Prostate gland (tissue), 2 donors: ENCODE measurements around the gene TCEANC. TPM values are rescaled to one million over a fixed set of nuclear protein-coding genes. Genes with fewer than 3 reads are reported as not detected.

Source experiments
- DNase-seq: peaks from one replicate; pipeline ENCODE4 v3.0.0-alpha.2; 2019; ENCODE audit warnings: low spot score
- H3K27ac ChIP-seq, 2 donors: fragments of 200-600 bp; sonication (generic); 2 replicates each; pipeline ENCODE4 v1.5.1; 2017 to 2019
- H3K27me3 ChIP-seq: fragments of 200-600 bp; sonication (generic); replicated peaks from 2 replicates; pipeline ENCODE4 v1.5.1; 2019; ENCODE audit not compliant: insufficient read depth
- H3K36me3 ChIP-seq, 2 donors: fragments of 200-600 bp; sonication (generic); 1 replicate in 1 of 2; 2 replicates in 1 of 2; pipeline versions ENCODE4 v1.5.1 to v1.8.1; 2017 to 2019
- H3K4me1 ChIP-seq: fragments of 200-600 bp; sonication (generic); replicated peaks from 2 replicates; pipeline ENCODE4 v1.5.1; 2019
- H3K4me3 ChIP-seq, 2 donors: fragments of 200-600 bp; sonication (generic); 2 replicates each; pipeline ENCODE4 v1.5.1; 2017 to 2019
- H3K9me3 ChIP-seq: fragments of 200-600 bp; sonication (generic); 2 replicates; pipeline ENCODE4 v1.5.1; 2017
- POLR2A ChIP-seq: fragments of 450-650 bp; IDR thresholded peaks from one replicate; pipeline ENCODE4 v1.6.1; 2016; ENCODE audit warnings: antibody characterized with exemption, mild to moderate bottlenecking
- POLR2AphosphoS5 ChIP-seq: sonication (generic); formaldehyde crosslinking; IDR thresholded peaks from one replicate; pipeline ENCODE4 v1.6.1; 2017; ENCODE audit warnings: antibody characterized with exemption
- WGBS: methylation state at CpG from one replicate; pipeline ENCODE4 v1.1.5; 2018; 5-methylcytosine and 5-hydroxymethylcytosine counted together
- intact Hi-C: fragments of 100-400 bp; cut with DNase I; formaldehyde crosslinking; loops from one replicate; pipeline ENCODE4 v1.14.2; 2022
- total RNA-seq, 2 donors: library from RNA; depleted of rRNA; stranded (reverse); fragments of >200 nt; gene quantifications; one replicate each; pipeline ENCODE4 v1.1.0, GENCODE V29; 2016
- TF ChIP-seq, protein P1 (sequence below), 4 experiments: fragments of 200-600 bp in 2 of 4; fragments of 450-650 bp in 2 of 4; sonication (generic) in 2 of 4; IDR thresholded peaks; 1 replicate in 3 of 4; 2 replicates in 1 of 4; pipeline ENCODE4 v1.5.1; 2016 to 2019; ENCODE audit warnings: antibody characterized with exemption in 4 of 4, mild to moderate bottlenecking in 2 of 4, moderate library complexity in 2 of 4

TCEANC gene
- total RNA-seq, 2 donors from 2014 or later: 3.1 to 4.9 TPM

DNA sequence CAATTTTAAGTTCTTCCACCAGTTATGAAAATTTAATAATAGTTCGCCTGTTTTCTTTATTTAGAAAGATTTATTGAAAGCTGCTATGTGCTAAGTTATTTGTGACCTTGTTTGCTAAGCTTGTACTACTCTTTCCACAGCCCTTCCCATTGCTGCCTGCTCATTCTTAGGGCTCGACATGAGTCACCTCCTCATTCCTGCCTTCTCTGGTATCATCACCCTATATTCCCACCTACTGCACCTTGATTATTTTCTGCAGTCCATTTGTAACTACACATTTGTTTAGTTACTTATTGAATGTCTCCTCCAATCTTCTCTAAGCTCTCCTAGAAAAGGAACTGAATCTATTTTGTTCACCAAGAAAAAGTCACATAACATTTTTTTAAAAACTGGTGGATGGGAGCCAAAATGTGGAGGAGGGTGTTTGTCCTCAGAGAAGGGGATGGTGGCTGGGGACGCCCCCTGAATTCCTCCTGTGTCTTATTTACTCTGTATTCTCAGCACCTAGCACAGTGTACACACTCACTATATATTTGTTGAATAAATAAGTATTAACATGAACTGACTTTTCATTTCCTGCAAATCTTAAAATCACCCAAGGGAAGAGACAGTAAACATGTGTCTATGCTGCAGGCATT lies 32.3 kb downstream of the TCEANC start:
- intact Hi-C loops: no loop called here
- 31% methylated on average over 3 of the region's 3 CpGs for WGBS
- H3K36me3 ChIP-seq: no peaks in the 10 kb centered on the region
- DNase-seq: no peak
- H3K27ac ChIP-seq: no peak overlapping the region
- H3K4me1 ChIP-seq: no peaks in the 10 kb centered on the region
- TF ChIP-seq POLR2AphosphoS5: no peak
- TF ChIP-seq, protein P1, sequence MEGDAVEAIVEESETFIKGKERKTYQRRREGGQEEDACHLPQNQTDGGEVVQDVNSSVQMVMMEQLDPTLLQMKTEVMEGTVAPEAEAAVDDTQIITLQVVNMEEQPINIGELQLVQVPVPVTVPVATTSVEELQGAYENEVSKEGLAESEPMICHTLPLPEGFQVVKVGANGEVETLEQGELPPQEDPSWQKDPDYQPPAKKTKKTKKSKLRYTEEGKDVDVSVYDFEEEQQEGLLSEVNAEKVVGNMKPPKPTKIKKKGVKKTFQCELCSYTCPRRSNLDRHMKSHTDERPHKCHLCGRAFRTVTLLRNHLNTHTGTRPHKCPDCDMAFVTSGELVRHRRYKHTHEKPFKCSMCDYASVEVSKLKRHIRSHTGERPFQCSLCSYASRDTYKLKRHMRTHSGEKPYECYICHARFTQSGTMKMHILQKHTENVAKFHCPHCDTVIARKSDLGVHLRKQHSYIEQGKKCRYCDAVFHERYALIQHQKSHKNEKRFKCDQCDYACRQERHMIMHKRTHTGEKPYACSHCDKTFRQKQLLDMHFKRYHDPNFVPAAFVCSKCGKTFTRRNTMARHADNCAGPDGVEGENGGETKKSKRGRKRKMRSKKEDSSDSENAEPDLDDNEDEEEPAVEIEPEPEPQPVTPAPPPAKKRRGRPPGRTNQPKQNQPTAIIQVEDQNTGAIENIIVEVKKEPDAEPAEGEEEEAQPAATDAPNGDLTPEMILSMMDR (IDR thresholded peaks at IDR 0.05): no peak
- TF ChIP-seq POLR2A: no peak
- H3K27me3 ChIP-seq: no peaks in the 10 kb centered on the region
- no peaks in the 10 kb centered on the region for H3K9me3 ChIP-seq
- no peak overlapping the region for H3K4me3 ChIP-seq

DNA sequence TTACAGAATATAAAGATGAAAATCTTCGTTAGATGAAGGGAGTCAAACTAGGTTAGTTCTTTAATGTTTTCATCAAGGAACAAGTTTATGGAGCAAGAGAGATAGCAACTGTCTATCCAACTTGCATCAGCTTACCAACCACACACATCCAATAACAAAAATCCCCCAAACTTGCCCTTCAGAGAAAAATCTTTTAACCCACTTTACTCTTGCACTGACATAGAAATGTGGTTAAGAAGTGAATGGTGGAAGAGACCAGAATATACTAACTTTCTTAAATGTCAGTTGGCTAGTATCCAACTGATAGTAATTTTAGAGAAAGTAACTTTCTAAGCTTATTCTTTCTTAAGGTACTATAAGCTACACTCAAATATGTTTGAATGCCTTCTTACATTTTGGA lies 34.3 kb downstream of the TCEANC start:
- H3K36me3 ChIP-seq: no peaks in the 10 kb centered on the region
- H3K27ac ChIP-seq: no peak overlapping the region
- DNase-seq: no peak
- no peak overlapping the region for H3K4me3 ChIP-seq
- WGBS: 93% methylated on average over 1 of the region's 1 CpG
- TF ChIP-seq, protein P1 (IDR thresholded peaks at IDR 0.05): no peak
- no peak for TF ChIP-seq POLR2A
- no peak for TF ChIP-seq POLR2AphosphoS5
- intact Hi-C loops: no loop called here
- no peaks in the 10 kb centered on the region for H3K4me1 ChIP-seq
- H3K9me3 ChIP-seq: no peaks in the 10 kb centered on the region
- H3K27me3 ChIP-seq: no peaks in the 10 kb centered on the region

GRCh38 chrX:13688384-13688957 lies 35.5 kb downstream of the TCEANC start:
- peak overlapping the region; percentile 90 to 94 for H3K27ac ChIP-seq
- H3K4me3 ChIP-seq: peak overlapping the region; percentile 56 to 66
- H3K9me3 ChIP-seq: no peaks in the 10 kb centered on the region
- H3K36me3 ChIP-seq: no peaks in the 10 kb centered on the region
- WGBS: 5% methylated on average over 13 of the region's 13 CpGs
- DNase-seq: no peak
- no peaks in the 10 kb centered on the region for H3K4me1 ChIP-seq
- intact Hi-C loops: loop anchor here (2.0 kb wide), 1 partner anchor 46 kb away; the partner anchor contains the start of genes OFD1 and TRAPPC2
- H3K27me3 ChIP-seq: no peaks in the 10 kb centered on the region
- TF ChIP-seq POLR2AphosphoS5 (no peak), POLR2A (no peak)
- TF ChIP-seq, protein P1 (IDR thresholded peaks at IDR 0.05): no peak

DNA sequence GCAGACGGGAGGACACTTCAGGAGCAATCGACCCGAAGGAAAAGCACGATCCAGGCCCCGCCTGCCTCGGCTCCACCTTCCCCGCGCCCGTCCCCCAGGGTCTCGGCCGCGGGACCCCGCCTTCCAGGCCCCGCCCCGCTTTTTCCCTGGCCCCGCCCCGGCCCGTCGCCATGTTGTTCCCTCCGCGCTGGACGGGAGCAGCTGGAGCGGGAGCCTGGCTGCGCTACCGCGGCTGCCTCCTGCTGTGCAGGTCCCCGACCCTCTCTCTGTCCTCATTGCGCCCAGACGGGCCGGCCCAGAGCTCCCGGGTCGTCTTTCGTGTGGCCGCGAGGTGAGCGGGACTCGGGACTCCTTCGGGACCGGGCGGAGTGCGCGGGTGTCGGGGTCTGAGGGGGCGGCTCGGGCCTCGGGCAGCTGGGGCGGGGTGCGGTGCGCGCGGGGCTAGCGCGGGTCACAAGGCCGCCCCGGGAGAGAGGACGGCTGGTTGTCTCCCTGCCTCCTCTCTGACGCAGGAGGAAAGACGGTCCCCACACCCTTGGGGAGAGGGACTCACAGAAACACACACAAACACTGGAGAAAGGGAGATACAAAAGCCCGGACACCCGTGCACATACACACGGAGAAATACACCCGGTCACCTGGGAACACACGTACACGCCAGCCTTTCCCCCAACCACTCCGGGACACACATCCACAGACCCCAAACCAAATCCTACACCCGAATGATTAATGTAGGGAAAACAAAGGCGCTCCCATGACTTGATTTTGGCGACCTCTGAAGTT lies 36.2 kb downstream of the TCEANC start, which contains the start of gene RAB9A:
TSS of gene RAB9A (plus strand) at position 171 of the 783 bp plus-strand sequence. CDS start 19,619 bp downstream, outside the sequence.
- no peaks in the 10 kb centered on the region for H3K4me1 ChIP-seq
- intact Hi-C loops: loop anchor here (2.0 kb wide), 1 partner anchor 46 kb away; the partner anchor contains the start of genes OFD1 and TRAPPC2
- peak; percentile 77 for DNase-seq

More for the DNA sequence above, 36.2 kb downstream of the TCEANC start, which contains the start of gene RAB9A:
- TF ChIP-seq POLR2A (peak; percentile 87), POLR2AphosphoS5 (peak; percentile 80)
- TF ChIP-seq, protein P1 (IDR thresholded peaks at IDR 0.05): no peak
- Histone ChIP-seq H3K9me3 (no peaks in the 10 kb centered on the region), H3K27ac (peak within 1 kb of the TSS; percentile 90 to 94), H3K4me3 (peak within 1 kb of the TSS; percentile 56 to 66), H3K36me3 (no peaks in the 10 kb centered on the region), H3K27me3 (no peaks in the 10 kb centered on the region)
- WGBS: 0% methylated on average over 12 of the region's 68 CpGs
